GM19468 (cell line): ENCODE results near the gene PHRF1.

Experiments used
- ATAC-seq: cut with Tn5 transposase; IDR thresholded peaks from one replicate; pipeline ENCODE4 v1.9.1; 2021; ENCODE audit warnings: mild to moderate bottlenecking, moderate library complexity, moderate number of reproducible peaks; ENCODE audit not compliant: unreplicated experiment; ENCODE audit errors: extremely low read depth

PHRF1 gene

DNA sequence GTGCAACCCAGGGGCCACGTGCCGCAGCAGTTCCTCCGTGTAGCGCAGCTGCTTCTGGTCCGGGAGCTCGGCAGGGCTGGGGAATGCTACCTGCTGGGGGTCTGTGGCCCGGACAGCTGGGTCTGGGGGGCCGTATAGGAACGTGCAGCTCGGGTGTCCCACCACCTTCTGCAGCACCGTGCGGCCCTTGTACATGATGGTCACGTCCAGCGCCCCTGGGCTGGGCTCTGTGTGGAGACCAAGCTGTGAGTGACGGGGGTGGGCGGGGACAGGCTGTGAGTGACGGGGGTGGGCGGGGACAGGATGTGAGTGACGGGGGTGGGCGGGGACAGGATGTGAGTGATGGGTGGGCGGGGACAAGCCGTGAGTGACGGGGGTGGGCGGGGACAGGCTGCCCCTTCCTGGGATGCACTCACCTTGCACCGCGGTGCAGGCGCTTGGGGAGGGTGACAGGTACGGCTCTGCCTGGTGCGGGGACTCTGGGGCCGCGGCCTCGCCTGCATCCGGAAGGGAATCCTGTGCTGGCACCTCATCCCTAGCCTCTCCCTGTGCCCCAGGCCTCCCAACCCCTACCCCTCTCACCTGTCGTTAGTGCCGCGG lies 37.2 kb downstream of the PHRF1 start:
- no peak for ATAC-seq

DNA sequence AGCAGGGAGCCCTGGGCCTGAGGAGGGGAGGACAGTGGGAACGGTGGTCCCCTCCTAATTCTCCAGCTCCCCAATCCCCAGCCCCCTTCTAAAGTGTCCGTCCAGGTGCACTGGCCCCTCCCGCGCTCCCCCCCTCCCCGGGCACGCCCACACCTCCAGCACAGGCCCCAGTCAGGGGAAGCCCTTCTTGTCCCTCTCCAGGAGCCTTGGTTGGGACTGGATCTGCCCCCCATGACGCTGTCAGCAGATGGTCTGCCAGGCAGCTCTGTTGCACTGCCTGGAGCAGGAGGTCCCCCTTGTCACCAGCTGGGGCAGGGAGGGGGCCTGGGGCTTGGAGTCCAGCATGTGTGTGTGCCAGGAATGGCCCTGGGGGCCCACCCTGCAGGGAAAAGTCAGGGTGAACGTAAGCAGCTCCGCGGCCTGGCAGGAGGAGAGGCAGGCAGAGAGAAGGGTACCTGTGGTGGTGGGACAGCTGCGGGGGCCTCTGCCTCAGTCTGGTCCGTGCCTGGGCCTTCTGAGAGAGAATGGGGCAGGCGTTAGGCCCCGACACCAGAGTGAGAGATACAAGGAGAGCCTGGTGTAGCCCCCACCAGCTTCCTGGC lies 37.9 kb downstream of the PHRF1 start:
- no peak for ATAC-seq

DNA sequence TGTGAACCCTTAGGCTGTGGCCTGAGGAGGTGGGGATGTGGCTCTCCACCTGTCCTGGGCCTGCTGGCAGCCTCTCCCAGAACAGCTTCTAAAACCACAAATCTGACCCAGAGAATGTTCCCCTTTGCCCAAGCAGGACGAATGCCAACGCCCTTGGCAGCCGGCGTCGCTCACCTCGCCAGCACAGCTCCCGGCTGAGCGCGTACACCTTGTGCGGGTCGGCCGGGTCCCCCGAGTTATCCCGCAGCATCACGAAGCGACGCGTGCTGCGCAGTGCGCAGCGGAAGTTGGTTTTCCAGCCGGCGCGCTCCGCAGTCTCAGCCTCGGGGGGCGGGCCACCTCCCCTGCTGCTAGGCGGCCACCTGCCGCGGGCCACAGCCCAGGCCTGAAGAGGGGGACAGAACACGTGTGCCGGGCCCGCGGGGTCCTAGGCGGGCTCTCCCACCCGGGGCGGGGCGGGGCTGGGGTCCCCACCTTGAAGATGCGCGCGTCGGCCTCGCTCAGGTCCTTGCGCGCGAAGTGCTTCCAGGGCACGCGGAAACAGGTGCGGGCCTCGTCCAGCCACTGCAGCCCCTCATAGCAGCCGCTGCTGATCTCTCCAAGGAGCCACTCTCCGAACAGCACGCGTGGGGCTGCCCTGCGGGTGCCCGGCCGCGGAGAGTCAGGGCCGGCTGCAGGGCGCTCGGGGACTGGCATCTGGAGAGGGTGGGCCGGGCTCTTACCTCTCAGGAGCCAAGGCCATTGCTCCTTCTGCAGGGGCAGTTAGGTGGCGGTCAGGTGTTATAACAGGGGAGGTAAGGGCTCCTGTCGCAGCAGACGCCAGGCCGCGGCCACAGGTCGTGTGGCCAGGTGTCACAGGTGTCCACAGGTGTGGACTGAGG lies 38.6 kb downstream of the PHRF1 start:
- peak; percentile 5 for ATAC-seq

DNA sequence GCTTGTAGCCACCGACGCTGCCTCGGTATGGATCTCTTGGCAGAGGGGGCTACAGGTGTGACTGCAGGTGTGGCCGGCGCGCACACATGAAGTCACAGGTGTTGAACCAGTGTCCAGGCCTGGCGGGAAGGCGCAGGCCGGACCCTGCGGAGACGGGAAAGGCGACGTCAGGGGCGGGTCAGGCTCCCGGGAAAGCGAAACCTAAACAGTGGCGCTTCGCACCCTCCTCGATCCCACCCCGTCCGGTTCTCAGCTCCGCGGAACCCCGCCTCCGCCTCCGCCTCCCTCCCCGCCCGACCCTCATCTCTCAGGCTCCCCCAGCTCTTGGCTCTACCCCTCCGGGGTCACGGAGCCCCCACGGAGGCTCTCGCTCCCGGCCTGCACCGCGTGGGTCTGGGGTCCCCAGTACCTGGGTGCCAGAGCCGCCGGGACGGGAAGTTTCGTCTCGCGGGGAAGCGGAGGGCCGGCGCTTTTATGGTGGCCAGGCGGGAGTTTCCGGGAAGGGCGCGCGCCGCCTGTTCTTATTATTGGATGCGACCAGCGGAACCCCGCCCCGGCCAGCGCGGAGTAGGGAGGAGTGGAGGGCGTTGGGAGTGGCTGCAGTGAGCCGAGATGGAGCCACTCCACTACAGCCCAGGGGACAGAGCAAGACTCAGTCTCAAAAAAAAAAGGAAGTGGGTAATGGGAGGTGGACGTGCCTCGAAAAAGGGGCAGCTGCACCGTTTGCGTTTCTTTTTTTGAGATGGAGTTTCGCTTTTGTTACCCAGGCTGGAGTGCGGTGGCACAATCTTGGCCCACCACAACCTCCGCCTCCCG lies 39.4 kb downstream of the PHRF1 start, which contains the start of gene IRF7:
Gene IRF7, minus strand, starts transcription at position 447 of the 816 bp plus-strand sequence. CDS start 586 bp downstream, outside the sequence.
- peak; percentile 48 for ATAC-seq

DNA sequence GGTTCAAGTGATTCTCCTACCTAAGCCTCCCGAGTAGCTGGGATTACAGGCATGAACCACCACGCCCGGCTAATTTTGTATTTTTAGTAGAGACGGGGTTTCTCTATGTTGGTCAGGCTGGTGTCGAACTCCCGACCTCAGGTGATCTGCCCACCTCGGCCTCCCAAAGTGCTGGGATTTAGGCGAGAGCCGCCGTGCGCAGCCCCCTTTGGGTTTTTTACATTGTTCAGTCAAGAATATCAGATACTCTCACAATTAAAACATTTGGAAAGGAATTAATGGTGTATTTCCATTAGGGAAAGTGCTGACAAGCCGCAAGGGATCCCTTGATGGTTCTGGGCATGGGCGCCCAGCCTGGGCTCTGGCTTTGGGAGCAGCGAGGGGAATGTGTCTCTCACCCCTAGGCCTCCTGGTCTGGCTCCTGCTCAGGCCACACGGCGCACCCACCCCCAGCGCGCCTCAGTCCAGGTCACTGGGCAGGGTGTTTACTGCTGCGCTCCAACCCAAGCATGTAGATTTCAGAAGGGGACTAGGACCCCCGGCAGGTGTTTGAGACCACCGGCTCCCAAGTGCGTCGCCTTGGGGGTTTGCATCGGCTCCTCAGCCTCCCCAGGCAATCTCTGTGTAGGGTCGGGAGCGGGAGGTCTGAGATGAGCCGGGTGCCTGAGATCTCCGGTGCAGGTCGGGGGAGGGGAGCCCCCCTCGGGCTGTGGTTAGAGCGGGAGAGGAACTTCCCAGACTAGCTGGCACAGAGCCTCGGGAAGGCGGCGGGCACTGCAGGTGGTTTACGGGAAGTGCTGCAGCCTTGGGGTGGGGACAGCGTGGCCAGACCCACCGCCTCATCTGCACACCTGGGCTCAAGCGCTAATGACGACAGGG lies 40.3 kb downstream of the PHRF1 start:
- no peak for ATAC-seq

DNA sequence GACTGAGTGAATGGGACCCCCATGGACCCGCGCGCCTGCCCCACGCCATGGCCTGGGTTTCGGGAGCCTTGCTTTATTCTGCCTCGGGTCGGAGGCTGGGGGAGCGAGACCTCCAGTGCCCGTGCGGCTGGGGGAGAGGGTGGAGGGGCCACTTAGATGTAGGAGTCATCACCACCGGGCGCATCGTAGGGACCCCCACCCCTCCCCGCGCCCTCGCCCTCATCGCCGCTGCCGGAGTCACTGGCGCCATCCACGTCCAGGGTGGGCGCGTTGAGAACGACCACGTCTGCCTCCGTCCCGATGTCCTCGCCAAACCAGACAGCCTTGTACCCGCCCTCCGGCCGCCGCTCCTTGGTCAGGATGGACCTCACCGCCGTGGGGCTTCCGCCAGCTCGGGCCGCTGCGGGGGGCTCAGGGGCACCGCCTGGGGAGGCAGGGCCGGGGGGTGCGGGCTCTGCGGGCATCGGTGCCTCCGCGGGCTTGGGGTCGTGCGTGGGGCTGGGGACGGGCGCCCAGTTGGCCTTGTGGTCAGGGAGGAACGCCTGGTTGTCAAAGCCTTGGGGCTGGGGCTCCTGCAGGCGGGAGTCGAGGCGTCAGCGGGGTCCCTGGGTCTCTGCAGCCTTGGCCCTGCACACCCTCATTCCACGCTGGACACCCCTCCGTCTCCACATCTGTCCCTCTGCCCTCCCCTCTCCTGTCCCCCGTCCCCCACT lies 41.1 kb downstream of the PHRF1 start:
- no peak for ATAC-seq

DNA sequence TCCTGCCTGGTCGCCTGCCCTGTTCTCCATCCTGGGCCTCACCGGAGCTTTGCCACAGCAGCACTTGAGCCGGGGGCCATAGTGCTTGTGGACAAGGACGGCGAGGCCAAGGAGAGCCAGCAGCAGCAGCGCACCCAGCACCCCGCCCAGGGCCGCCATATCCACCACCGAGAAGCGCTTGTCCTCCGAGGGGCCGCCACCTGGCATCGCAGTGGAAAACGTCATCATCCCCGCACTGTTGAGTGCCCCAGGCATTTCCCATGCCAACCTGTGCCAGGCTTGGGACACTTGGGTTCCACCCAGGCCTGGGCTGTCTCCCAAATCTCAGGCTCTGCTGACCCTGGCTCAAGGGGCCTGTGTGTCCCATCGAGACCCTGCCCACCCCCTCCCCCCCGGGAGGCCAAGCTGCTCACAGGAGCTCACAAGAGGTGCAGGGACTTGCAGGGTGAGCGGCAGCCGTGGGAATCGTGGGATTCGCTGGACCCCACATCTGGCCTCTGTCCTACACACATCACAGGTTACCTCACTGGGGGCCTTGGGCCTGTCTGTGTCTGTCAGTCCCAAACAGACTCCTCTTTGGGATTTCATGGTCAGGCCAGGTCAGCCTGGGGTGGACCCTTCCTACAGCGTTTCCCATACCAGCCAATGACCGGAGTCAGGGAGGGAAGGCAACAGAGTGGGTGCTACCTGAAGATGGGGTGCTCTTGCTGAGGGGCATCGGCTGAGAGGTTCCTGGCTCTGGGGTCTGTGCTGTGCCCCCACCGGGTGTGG lies 41.8 kb downstream of the PHRF1 start:
- no peak for ATAC-seq

DNA sequence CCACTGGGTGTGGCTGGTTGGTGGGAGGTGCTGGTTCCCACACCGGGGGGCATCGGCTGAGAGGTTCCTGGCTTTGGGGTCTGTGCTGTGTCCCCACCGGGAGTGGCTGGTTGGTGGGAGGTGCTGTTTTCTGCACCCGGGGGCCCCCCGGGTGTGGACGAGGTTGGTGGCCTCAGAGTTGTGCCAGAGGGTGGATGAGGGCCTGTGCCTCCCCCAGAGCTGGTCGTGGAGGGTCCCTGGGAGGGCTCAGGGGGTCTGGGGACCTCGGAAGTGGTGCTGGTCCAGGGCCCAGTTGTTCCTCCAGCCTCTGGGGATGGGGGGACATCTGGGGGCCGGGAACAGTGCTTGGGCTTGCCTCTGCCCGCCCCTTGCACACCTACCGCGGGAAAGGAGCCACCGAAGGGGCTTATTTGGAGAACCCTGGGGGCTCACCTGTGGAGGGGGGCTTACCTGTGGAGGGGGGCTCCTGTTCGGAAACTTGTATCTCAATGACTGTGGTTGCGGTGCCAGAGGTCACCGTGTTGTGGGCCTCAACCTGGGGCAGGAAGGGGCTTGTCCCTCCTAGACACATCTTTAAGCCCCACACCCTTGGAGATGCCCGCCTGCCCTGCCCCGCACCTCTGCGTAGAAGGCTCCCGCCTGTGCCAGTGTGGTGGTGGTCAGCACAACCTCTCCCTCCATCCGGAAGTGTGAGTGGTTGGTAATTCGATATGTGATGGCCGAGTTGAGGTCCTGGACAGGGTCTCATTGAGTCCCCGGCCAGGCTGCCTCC lies 42.8 kb downstream of the PHRF1 start:
- ATAC-seq = no peak

DNA sequence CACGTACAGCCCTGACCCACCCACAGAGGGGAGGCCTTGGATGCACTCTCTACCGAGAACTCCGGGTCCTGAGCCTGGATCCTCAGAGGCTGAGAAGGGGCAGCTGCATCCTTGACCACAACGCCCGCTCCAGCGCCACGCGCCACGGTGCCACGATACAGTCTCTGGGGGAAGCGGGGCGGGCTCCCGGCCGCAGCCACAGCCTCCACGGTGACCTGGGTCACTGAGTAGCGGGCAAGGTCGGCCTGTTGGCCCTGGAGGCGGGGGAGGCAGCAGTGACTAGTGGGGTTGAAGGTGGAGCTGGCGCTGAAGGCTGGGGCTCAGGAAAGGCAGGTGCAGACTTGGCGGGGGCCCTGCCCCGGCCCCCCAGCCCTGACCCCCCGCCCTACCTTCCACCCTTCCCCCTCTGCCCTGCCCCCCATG lies 43.4 kb downstream of the PHRF1 start:
- ATAC-seq = no peak

DNA sequence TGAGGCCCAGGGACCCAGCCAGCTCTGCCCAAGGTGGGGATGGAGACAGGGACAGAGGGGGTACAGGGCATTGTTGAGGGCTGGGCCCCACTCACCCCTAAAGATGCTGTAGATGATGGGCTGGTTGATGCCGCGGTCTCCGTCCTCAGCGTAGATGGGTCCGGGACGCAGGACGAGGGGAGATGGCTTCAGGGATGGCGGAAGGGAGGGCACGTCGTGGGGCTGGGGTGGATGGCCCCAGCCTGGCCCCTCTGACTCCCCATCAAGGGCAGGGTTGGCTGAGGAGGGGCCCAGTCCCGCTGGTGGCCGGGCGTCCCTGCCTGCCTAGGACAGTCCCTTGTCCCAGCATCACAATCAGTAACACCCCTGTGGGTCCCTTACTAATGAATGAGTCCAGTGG lies 43.9 kb downstream of the PHRF1 start:
- no peak for ATAC-seq

DNA sequence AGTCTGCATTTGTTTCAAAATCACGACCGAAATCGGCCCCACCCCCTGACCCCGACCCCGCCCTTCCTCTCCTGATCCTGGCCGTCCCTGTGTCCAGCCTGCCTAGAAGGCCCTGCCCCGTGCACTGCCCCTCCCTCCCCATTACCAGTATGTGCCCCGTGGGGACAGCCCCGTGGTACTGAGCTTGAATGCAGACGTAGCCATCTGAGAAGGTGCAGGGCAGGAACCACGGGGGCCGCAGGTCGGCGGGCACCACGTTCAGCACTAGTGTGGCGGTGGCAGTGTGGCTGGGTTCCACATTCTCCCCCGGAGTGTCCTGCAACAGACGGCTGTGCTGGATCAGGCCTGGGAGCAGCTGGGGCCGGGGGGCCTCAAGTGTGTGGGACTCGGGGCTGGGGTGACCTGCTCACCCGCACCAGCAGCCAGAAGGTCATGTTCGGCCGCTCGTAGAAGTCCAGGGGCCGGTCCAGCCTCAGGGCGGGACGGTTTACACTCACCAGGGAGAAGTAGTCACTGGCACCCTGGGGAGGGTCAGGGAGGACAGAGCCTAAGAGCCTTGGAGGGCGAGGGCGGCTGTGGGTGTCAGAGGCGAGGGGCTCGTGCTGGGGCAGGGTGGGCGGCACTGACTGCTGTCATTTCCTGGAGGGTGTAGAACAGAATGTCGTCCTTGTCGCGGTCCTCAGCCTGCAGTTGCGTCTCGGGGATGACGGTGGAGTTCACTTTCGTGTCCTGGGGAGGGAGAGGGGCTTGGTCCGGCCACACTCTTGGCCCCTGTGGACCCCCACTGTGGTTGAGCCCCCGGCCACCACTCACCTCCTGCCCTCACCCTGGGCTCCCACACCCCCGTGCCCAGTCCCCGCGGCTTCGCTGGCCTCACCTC lies 44.9 kb downstream of the PHRF1 start:
- no peak for ATAC-seq

DNA sequence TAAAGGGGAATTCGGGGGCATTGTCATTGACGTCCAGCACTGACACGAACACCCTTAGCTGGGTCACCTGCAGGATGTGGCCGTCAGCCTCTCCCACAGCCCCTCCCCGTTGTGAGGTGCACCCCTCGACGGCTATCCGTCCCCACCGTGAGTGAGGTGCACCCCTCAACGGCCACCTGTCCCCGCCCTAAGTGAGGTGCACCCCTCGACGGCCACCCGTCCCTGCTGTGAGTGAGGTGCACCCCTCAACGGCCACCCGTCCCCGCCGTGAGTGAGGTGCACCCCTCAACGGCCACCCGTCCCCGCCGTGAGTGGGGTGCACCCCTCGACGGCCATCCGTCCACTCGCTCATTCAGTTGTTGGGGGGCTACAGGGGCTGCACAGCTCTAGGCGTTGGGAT lies 45.6 kb downstream of the PHRF1 start:
- ATAC-seq = no peak

DNA sequence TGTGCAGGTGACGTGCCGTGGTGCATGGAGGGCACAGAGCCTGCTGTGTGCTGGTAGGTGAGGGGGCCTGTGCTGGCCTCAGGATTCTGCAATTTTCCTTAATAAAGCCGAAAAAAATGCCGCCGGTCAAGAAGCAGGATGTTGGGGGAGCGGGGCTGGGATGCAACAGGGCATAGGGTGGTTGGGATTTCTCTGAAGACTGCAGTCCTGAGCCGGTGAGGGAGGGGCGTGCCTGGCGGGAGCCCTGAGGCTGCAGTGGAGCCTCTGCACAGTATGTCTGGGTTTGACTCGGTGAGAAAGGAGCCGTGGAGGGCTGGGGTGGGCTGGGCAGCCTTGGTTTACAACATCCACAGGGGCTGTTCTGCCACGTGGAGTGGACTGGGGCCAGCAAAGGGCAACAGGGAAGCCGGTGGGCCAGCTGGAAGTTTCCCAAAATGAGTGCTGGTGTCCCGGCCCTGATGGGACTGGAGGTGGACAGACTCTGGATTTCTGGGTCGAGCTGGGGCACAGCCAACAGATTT lies 47.1 kb downstream of the PHRF1 start:
- ATAC-seq = no peak

DNA sequence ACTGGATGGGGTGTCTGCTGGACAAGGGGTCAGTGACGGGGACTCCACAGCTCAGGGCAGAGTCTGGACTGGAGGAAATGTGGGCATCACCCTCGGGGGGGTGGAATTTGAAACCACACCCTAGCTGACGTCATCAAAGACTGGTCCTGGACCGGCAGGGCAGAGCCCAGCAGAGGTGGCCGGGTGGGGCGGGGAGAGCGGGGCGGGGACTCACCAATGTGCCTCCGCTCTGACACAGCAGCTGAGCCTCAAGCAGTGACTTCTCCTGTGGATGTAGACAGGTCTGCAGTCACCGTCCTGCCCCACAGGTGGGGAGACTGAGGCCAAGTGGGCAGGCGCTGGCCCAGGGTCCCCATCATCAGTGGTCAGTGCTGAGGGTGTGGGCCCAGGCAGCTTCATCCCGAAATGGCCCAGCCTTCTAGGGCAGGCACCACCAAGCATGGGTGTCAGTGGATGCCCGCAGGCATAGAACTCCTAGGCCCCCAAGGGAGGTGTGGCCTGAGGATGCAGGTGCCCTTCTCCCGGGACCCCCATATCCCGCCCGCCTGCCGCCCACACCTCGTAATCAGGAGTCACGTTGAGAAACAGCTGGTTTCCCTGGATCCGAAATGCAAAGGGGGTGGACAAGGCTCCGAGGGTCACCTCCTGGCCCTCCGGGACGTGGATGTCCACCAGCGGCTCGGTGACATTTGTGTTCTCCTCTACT lies 47.9 kb downstream of the PHRF1 start:
- no peak for ATAC-seq
